GM13976 (cell line): ENCODE data around the gene ICAM2.
"Not testable (repeated sequence)": the region's sequence is repeated elsewhere in the genome, so short reads cannot be mapped to it uniquely, and the experiment has no call there.

Experiments
- DNase-seq: peaks from one replicate; pipeline ENCODE4 v3.0.0; 2012; ENCODE audit warnings: low spot score
- CTCF ChIP-seq: IDR thresholded peaks from 2 replicates; pipeline ENCODE4 v1.5.1; 2012; ENCODE audit warnings: borderline replicate concordance, mild to moderate bottlenecking; ENCODE audit not compliant: insufficient read depth; ENCODE audit errors: extremely low read depth, missing control alignments, control extremely low read depth
- in situ Hi-C: fragments of 300-500 bp; cut with MboI; formaldehyde crosslinking; loops from one replicate; pipeline ENCODE4 v1.12.0; 2022; ENCODE audit warnings: low sequenced_read_pairs, mixed read lengths, inconsistent platforms; ENCODE audit not compliant: unreplicated experiment

The ICAM2 gene

GRCh38 chr17:64032081-64032480 lies 11.6 kb upstream of the ICAM2 start:
- in situ Hi-C loops = no loop called here
- DNase-seq = no peak
- TF ChIP-seq CTCF = no peak

- in situ Hi-C loops = loop anchor here (10.0 kb wide), 1 partner anchor 114 kb away; the partner anchor contains the start of genes CSHL1 and GH1
- DNase-seq = peak; percentile 75
- TF ChIP-seq CTCF = peak; percentile 56
These were observed 8.5 kb upstream of the ICAM2 start for GRCh38 chr17:64028874-64029464.

DNA sequence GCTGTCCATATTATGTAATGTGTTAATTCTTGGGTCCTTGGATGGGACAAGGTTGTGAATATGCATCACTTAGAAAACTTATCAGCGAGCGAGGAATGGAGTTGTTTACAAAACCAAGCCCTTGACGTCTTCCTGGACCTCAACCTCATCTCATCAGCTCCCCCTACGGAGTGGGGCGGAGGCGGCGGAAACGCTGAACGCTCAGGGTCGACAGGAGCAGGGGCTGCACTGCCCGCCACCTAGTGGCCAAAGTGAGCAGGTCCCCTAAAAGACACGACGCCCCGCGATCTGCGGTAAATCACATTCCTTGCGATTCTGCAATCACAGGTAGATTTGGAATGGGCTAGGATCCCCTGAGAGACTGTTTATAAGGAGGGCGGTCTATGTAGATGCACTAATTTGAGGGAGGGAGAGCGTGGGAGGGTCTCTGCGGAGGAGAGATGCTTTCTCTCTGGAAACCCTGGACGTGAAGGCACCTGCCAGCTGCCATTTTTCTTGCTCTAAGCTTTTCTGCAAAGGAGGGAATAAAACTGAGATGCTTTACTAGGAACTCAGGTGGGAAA lies 5.4 kb upstream of the ICAM2 start:
- DNase-seq = peak; percentile 81
- TF ChIP-seq CTCF = peak; percentile 92
- in situ Hi-C loops = loop anchor here (10.0 kb wide), 1 partner anchor 111 kb away; the partner anchor contains the start of genes CSHL1 and GH1

GRCh38 chr17:64024781-64025731 lies 4.6 kb upstream of the ICAM2 start:
- in situ Hi-C loops = loop anchor here (5.0 to 10.0 kb wide), 2 partner anchors 110 to 117 kb away; partner anchors contain the start of genes CSHL1 and GH1
- TF ChIP-seq CTCF = no peak
- DNase-seq = no peak

GRCh38 chr17:64024215-64024654 lies 3.8 kb upstream of the ICAM2 start:
- TF ChIP-seq CTCF = no peak
- no peak for DNase-seq
- in situ Hi-C loops = loop anchor here (5.0 to 10.0 kb wide), 2 partner anchors 109 to 118 kb away; partner anchors contain the start of genes CSHL1 and GH1

DNA sequence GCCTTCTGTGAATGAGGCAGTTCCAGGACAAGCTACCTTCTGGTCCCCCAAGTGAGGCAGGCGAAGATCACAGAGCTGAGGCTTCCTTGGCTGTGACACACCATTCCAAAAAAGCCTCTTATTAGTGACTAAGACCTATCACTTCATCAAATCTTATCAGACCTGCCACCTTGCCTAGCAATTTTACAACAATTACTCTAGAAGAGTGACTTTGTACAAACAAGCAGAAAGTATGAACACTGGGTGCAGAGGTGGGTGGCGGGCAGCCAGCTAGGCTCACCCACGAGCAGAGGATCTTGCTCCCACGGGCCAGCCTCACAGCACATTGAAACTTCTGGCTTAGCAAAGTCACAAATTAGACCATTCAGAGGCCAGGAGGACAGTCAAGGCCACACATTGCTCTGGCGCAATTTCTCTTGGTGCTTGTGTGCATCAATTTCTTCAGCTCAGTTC lies 2.2 kb upstream of the ICAM2 start:
- no peak for DNase-seq
- no peak for TF ChIP-seq CTCF
- in situ Hi-C loops = loop anchor here (5.0 to 10.0 kb wide), 2 partner anchors 108 to 120 kb away; partner anchors contain the start of genes CSHL1 and GH1

- in situ Hi-C loops, DNase-seq: not testable (repeated sequence)
These were observed 877 bp downstream of the ICAM2 start for GRCh38 chr17:64019551-64019961.
